ENCODE measurements around the gene CLCF1.
A peak's percentile ranks its signal among the peaks of the same experiment; 100 is the strongest.

Gene CLCF1
- 1.3 to 4.9 reads per million in 2 experiments for total RNA-seq

- no peak for DNase-seq (ENCODE audit: low read depth)
Observed at GRCh38 chr11:67372993-67373647, at the start of gene CLCF1. TSS of gene CLCF1 (minus strand) at chr11:67373598. CDS start at chr11:67373539, 59 bp downstream.

GRCh38 chr11:67422891-67423290 lies 49.5 kb upstream of the CLCF1 start:
- no peak for DNase-seq (ENCODE audit: low read depth)

GRCh38 chr11:67421430-67422031 lies 48.1 kb upstream of the CLCF1 start:
- no peak for DNase-seq (ENCODE audit: low read depth)

DNA sequence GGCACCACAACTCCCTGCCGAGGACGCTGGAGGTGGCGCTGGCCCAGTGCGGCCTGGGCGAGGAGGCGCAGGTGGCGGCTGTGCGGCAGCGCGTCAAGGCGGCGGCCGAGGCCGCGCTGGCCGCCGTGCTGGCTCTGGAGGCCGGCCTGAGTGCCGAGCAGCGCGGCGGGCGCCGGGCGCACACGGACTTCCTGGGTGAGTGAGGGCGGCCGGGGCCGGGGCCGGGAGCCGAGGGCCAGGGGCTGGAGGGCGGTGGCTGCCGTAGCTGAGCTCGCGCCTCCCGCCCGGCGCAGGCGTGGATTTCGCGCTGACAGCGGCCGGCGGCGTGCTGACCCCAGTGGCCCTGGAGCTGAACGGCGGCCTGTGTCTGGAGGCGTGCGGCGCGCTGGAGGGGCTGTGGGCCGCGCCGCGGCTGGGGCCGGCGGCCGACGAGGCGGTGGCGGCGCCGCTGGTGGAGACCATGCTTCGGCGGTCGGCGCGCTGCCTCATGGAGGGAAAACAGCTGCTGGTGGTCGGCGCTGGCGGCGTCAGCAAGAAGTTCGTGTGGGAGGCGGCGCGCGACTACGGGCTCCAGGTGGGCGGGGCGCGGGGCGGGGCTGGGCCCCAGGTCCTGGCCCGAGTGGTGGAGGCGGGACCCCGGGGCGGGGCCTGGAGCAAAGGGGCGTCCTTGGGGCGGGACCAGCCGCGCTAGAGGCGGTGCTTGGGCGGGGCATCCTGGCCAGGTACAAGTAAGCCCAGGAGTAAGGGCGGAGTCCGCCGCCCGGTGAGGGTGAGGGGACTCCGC lies 47.4 kb upstream of the CLCF1 start:
- peak; percentile 98 for DNase-seq (ENCODE audit: low read depth)

- DNase-seq (ENCODE audit: low read depth) = no peak
Observed at GRCh38 chr11:67420147-67420645, 46.8 kb upstream of the CLCF1 start.

GRCh38 chr11:67419325-67420049 lies 46.1 kb upstream of the CLCF1 start:
- DNase-seq (ENCODE audit: low read depth) = no peak

GRCh38 chr11:67418476-67419281 lies 45.3 kb upstream of the CLCF1 start:
- DNase-seq (ENCODE audit: low read depth) = no peak

GRCh38 chr11:67417425-67417824 lies 44.0 kb upstream of the CLCF1 start:
- no peak for DNase-seq (ENCODE audit: low read depth)

DNA sequence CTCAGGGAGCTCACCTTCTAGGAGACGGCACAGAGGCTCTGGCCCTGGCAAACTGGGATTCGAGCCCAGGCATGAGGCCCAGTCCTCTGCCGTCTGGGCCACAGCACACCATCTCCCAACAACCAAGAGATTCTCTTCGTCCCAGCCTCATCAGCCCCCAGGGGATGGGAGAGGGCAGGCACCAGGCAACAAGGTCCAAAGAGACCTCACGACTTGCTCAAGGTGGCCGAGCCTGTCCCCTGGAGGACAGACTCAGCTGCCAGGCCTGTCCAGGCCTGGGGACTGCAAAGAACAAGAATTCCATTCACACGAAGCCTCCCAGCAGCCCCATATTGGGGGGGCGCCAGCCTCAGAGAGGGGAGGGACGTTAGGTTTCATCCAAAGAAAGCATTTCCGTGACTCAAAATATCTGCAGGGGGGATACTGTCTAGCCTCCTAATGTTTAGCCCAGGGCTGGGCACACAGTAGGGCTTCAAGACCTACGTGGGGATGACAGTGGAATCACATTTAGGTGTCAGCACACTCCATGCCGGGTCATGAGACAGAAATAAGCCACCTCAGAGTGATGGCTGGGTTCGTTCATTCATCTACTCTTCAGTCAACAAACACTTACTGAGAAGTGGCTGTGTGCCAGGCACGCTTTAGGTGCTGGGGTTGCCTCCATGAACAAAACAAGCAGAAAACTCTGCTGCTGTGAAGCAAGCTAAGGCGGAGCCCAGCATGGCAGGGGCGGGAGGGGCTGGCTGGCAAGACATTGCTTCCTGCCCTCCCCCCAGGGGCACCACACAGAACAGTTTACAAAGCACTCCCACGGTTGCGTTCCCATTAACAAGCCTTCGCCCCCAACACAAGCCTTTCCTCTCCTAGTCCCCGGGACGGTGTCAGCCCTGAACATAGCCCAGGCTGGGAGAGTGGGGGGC lies 43.3 kb upstream of the CLCF1 start:
- peak; percentile 84 for DNase-seq (ENCODE audit: low read depth)

DNA sequence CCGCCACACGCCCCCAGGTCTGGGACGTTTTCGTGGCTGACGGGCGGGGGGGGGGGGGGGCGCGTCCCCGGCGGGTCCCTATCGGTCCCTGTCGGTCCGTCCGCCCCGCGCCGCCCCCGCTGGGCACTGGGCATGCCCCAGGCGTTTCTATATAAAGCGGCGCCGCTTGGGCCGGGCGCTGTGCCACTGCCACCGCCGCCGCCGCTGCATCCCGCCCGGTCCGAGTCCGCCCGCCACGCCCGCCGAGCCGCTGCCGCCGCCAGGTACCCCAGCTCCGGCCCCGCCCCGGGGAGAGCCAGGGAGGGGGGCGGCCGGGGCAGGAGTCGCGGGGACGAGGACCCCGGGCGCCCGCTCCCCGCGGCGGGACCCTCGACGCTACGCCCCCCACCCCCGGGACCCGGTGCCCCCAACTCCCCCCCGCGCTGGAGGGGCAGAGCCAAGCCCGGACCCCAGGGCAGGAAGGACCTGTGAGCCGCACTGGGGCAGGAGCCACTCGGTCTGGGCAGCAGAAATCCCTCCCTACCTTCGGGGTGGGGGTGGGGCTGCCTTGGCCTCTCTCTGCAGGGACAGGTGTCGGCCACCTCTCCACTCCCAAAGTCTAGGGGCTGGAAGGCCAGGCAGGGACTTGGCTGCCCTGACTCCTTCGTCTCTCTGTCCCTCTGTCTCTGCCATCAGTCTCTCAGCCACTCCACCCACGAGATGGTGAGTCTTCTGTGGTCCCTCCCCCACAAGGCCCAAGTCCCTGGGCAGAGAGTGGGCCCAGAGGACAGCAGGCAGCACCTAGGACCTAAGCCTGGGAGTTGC lies 42.3 kb upstream of the CLCF1 start, which contains the start of gene CARNS1:
Gene CARNS1 (plus strand): TSS at position 178 of the 804 bp plus-strand sequence. CDS start 522 bp downstream, at position 700.
- DNase-seq (ENCODE audit: low read depth) = no peak

- no peak for DNase-seq (ENCODE audit: low read depth)
Observed at GRCh38 chr11:67413266-67413849, 40.0 kb upstream of the CLCF1 start.

DNA sequence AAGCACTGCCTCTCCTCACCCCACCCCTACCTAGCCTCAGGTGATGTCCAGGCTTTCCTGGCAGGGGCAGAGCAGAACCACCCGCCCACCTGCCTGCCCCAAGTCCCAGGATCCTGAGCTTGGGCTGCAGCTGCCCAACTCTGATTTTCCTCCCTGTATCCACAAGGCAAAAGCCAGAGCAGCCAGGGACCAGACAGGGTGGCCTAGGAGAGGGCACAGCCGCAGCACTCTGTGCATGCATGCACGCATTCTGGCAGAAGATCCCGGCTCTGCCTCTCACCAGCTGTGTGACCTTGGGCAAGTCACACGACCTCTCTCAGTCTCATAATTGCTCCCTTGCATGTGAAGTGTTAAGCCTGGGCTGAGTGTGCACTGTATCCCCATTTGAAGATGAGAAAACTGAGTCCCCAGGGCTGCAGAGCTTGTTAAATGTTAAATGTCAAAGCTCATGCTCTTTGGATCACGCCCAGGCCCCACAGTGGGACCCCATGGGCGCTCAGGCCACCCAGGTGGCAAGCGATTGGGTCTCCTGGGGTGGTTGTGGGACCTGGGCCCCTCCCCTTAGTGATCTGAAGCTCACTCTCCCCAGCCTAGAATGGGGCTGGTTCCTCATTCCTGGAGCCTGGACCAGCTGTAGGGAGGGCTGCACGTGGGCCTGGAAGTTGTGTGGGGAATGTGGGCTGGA lies 39.2 kb upstream of the CLCF1 start:
- DNase-seq (ENCODE audit: low read depth) = no peak

DNA sequence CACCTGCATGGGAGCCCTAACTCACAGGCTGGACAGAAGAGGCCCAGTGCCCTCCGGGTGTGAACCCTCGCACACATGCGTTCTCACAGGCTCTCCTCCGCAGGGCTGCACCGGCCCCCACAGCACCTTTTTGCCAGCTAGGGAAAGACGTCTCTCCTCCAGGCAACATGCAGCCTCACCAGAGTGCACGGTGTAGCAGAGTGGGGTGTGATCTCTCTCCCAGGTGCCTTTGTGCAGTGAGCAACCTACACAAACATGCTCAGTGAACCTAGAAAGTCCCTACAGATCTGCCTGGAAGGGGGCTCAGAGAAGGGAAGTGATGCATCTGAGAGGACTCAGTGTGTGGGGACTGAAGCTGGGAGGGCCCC lies 38.4 kb upstream of the CLCF1 start:
- DNase-seq (ENCODE audit: low read depth) = no peak

DNA sequence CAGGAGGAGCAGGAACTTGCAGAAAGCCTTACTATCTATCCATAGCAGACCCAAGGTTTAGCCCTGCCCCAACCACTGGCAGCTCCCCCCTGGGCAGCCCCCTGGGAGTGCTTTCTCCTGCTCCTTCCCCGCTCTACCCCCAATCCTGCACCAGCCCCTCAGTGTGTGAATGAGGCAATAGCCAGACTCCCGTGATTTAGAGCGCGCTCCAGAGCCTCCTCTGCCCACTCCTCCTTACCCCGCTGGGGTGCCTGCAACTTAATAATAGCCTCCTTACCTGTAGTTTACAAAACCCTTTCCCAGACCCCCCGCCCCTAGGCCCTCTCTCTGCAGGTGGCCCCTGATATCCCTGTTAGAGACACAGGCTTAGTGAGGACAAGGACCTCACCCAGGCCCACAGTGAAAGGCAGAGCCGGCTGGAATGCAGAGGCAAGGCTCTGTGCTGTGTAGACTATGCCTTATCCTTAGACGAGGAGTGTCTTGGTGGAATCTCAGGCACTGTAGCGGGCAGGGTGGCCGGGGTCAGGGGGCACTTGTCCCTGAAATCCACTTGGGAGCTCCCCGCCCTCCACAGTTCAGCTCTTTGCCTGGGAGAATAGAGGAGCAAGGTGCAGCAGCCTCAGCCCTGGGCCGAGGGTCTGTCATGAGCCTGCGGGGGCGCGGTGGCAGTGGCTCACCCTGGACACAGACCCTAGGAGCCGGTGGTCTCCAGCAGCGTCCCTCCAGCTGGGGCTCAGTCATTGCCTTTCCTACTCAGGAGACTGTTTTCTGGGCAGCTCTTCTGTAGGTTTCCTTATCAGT lies 37.8 kb upstream of the CLCF1 start:
- DNase-seq (ENCODE audit: low read depth) = no peak

- DNase-seq (ENCODE audit: low read depth) = no peak
Observed at GRCh38 chr11:67410369-67410831, 37.0 kb upstream of the CLCF1 start.

DNA sequence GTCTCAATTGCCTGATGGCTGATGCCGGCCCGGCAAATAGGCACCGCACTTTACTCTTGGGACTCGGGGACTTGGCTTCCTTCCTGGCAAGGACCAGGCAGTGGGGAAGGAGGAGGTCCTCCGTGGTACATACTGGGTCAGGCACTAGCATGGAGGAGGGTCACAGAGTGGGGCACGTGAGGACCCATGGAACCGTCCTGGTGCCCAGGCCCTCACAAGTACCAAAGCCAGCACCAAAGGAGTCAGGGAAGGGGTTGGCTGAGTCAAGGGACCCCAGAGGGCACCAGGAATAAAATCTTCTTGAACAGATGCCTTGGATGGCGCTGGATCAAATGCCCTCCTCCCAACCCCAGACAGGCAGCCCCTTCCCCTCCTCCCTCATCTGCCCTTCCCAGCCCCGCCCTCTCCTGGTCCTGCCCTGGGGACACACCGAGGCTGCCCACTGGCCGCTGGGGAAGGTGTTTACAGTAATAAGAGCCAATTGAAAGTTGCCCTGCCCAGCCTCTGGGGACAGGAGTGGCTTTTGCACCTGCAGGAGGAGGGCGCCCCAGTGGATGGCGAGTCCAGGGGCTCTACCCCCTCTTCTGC lies 36.5 kb upstream of the CLCF1 start:
- DNase-seq (ENCODE audit: low read depth) = no peak

DNA sequence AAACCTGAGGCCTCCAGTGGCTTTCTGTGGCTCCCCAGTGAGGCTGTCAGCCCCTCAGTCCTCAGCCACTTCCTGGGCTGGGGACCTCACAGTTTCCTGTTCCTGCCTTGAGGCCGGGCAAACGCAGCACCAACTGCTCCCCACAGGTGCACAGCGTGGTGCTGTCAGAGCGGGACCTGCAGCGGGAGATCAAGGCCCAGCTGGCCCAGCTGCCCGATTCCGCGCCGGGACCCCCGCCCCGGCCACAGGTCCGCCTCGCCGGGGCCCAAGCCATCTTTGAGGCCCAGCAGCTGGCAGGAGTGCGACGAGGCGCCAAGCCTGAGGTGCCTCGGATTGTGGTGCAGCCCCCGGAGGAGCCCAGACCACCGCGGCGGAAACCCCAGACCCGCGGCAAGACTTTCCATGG lies 35.9 kb upstream of the CLCF1 start:
- no peak for DNase-seq (ENCODE audit: low read depth)

Measured in T follicular helper cell (primary cell).